ENCODE data around the gene DPM2.

The DPM2 gene

DNA sequence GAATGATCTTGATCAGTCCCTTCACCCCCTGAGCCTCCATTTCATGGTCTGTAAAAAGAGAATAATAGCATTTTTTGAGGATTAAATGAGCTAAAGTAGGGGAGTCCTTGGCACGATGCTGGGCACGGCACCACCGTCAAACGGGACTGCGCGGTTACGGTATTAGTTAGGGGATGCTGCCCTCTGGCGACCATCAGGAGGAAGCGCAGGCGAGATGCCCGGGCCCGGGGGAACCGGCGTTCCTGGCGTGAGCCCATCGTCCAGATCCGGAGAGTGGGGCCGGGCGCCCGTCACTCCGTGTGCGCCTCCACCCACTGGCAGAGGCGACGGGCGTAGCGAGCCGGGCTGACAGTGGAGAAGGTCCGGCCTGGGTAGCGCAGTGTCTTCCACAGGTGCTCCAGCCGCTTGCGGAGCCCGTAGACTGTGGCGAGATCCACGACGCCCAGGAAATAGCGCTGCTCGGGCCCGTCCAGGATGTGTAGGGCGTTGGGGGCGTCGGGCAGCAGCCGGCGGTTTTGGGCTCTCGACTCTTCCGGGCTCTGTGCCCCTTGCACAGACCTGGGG is 16.0 kb downstream of the DPM2 start:
- H3K36me3 ChIP-seq (ENCODE audit: control insufficient read depth in 1 of 2, insufficient read depth in 2 of 2, low read length in 2 of 2) = no peaks in the 10 kb centered on the region
- peaks cover 13 to 21% of the 10 kb centered on the region in 2 donors for H3K4me1 ChIP-seq (ENCODE audit: control insufficient read depth in 1 of 2, insufficient read depth in 2 of 2, low read length in 2 of 2)
- H3K27ac ChIP-seq (ENCODE audit: low read length) = no peak overlapping the region
- H3K9me3 ChIP-seq (ENCODE audit: control insufficient read depth in 1 of 2, low read length in 2 of 2) = no peaks in the 10 kb centered on the region
- peak overlapping the region in 1 of 2 donors; percentile 38 for H3K4me3 ChIP-seq (ENCODE audit: low read depth in 1 of 2, low read length in 2 of 2)
- peaks cover 3% of the 10 kb centered on the region for H3K27me3 ChIP-seq (ENCODE audit: low read depth, low read length)

DNA sequence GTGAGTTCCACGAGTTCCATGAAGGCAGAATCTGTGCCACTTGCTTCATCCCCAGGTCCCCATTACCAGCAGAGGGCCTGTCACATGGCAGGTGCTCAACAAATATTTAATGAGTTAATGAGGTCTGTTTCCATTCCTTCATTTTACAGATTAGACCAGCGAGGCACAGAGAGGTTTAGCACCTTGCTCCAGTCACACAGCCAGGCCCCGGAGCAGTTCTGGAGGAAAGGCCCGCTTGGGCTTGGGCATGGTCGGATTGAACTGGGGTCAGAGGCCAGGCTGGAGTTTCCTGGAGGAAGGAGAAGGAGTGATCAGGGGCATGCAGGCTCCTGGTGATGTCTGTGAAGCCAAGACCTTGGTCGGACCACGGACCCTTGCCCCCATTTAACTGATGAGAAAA is 16.9 kb downstream of the DPM2 start:
- H3K9me3 ChIP-seq (ENCODE audit: control insufficient read depth in 1 of 2, low read length in 2 of 2) = no peaks in the 10 kb centered on the region
- H3K27me3 ChIP-seq (ENCODE audit: low read depth, low read length) = no peaks in the 10 kb centered on the region
- H3K36me3 ChIP-seq (ENCODE audit: control insufficient read depth in 1 of 2, insufficient read depth in 2 of 2, low read length in 2 of 2) = no peaks in the 10 kb centered on the region
- peaks cover 13 to 28% of the 10 kb centered on the region in 2 donors for H3K4me1 ChIP-seq (ENCODE audit: control insufficient read depth in 1 of 2, insufficient read depth in 2 of 2, low read length in 2 of 2)
- H3K27ac ChIP-seq (ENCODE audit: low read length) = no peak overlapping the region
- H3K4me3 ChIP-seq (ENCODE audit: low read depth in 1 of 2, low read length in 2 of 2) = no peak overlapping the region

GRCh38 chr9:127919253-127919815 is 18.3 kb downstream of the DPM2 start:
- Histone ChIP-seq H3K4me1 (ENCODE audit: control insufficient read depth in 1 of 2, insufficient read depth in 2 of 2, low read length in 2 of 2) (peaks cover 21 to 33% of the 10 kb centered on the region in 2 donors), H3K27me3 (ENCODE audit: low read depth, low read length) (no peaks in the 10 kb centered on the region), H3K4me3 (ENCODE audit: low read depth in 1 of 2, low read length in 2 of 2) (no peak overlapping the region), H3K27ac (ENCODE audit: low read length) (no peak overlapping the region), H3K9me3 (ENCODE audit: control insufficient read depth in 1 of 2, low read length in 2 of 2) (no peaks in the 10 kb centered on the region), H3K36me3 (ENCODE audit: control insufficient read depth in 1 of 2, insufficient read depth in 2 of 2, low read length in 2 of 2) (no peaks in the 10 kb centered on the region)

GRCh38 chr9:127918183-127919107 is 19.2 kb downstream of the DPM2 start:
- H3K36me3 ChIP-seq (ENCODE audit: control insufficient read depth in 1 of 2, insufficient read depth in 2 of 2, low read length in 2 of 2) = no peaks in the 10 kb centered on the region
- peak overlapping the region; percentile 32 for H3K27ac ChIP-seq (ENCODE audit: low read length)

GRCh38 chr9:127917603-127918002 is 20.1 kb downstream of the DPM2 start:
- H3K4me1 ChIP-seq (ENCODE audit: control insufficient read depth in 1 of 2, insufficient read depth in 2 of 2, low read length in 2 of 2) = peaks cover 21 to 33% of the 10 kb centered on the region in 2 donors
- no peaks in the 10 kb centered on the region for H3K9me3 ChIP-seq (ENCODE audit: control insufficient read depth in 1 of 2, low read length in 2 of 2)
- H3K27me3 ChIP-seq (ENCODE audit: low read depth, low read length) = no peaks in the 10 kb centered on the region
- H3K4me3 ChIP-seq (ENCODE audit: low read depth in 1 of 2, low read length in 2 of 2) = peak overlapping the region in 1 of 2 donors; percentile 40
- peak overlapping the region; percentile 39 for H3K27ac ChIP-seq (ENCODE audit: low read length)
- H3K36me3 ChIP-seq (ENCODE audit: control insufficient read depth in 1 of 2, insufficient read depth in 2 of 2, low read length in 2 of 2) = peaks cover 0 to 5% of the 10 kb centered on the region in 2 donors

More at GRCh38 chr9:127918183-127919107, 19.2 kb downstream of the DPM2 start:
- peaks cover 21 to 33% of the 10 kb centered on the region in 2 donors for H3K4me1 ChIP-seq (ENCODE audit: control insufficient read depth in 1 of 2, insufficient read depth in 2 of 2, low read length in 2 of 2)
- H3K9me3 ChIP-seq (ENCODE audit: control insufficient read depth in 1 of 2, low read length in 2 of 2) = no peaks in the 10 kb centered on the region
- H3K4me3 ChIP-seq (ENCODE audit: low read depth in 1 of 2, low read length in 2 of 2) = no peak overlapping the region
- no peaks in the 10 kb centered on the region for H3K27me3 ChIP-seq (ENCODE audit: low read depth, low read length)

- H3K4me1 ChIP-seq (ENCODE audit: control insufficient read depth in 1 of 2, insufficient read depth in 2 of 2, low read length in 2 of 2) = peaks cover 19 to 32% of the 10 kb centered on the region in 2 donors
- no peaks in the 10 kb centered on the region for H3K27me3 ChIP-seq (ENCODE audit: low read depth, low read length)
These were observed 20.7 kb downstream of the DPM2 start, which contains the start of gene ST6GALNAC4 for GRCh38 chr9:127916720-127917581. Gene ST6GALNAC4 (minus strand): TSS chr9:127917041. CDS start chr9:127916419, 622 bp downstream.

DNA sequence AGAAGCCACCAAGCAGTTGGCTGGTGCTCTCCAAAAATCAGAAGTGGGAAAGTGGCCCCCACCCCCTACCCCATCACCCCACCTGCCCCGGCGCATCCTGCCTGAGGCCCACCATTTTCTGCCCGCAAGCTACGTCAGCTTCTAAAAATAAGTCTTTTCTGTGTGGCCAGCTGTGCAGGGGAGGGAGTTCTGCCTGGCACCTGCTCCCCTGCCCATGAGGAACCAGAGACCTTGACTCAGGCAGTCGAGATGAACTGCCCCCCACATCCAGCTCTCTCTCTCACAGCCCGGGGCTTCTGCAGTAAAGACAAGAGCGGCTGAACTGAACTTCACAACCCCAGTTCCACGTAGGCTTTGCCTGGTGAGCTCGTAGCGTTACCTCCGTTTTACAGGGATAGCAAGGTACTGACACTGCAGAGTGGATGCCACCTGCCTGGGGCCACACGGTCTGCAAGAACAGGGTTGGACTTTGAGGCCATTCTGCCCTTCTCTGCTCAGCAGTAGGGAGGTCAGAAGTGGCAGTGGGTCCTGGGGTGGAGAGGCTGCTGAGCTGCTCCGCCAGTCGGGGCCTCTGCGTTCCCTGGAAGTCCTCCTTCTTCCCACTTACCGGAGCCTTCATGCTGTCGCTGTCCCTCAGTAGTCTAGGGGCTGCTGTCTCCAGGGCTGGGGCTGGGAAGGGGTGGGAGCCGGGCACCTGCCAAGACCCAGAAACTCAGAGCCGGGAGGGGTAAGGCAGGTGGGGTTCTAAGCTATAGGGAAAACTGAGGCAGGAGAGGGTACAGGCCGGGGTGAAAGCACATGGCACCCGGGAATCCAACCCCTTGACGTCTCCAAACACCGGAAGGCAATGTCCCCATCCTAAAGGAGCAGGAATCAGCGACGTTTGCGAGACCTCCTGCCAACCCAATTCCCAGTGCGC is 21.6 kb downstream of the DPM2 start:
- Histone ChIP-seq H3K4me1 (ENCODE audit: control insufficient read depth in 1 of 2, insufficient read depth in 2 of 2, low read length in 2 of 2) (peaks cover 19 to 23% of the 10 kb centered on the region in 2 donors), H3K4me3 (ENCODE audit: low read depth in 1 of 2, low read length in 2 of 2) (peak overlapping the region; percentile 68 to 81), H3K36me3 (ENCODE audit: control insufficient read depth in 1 of 2, insufficient read depth in 2 of 2, low read length in 2 of 2) (peaks cover 7 to 13% of the 10 kb centered on the region in 2 donors), H3K27me3 (ENCODE audit: low read depth, low read length) (no peaks in the 10 kb centered on the region), H3K9me3 (ENCODE audit: control insufficient read depth in 1 of 2, low read length in 2 of 2) (no peaks in the 10 kb centered on the region), H3K27ac (ENCODE audit: low read length) (peak overlapping the region; percentile 69)

More at GRCh38 chr9:127916720-127917581, 20.7 kb downstream of the DPM2 start, which contains the start of gene ST6GALNAC4:
- Histone ChIP-seq H3K9me3 (ENCODE audit: control insufficient read depth in 1 of 2, low read length in 2 of 2) (no peaks in the 10 kb centered on the region), H3K36me3 (ENCODE audit: control insufficient read depth in 1 of 2, insufficient read depth in 2 of 2, low read length in 2 of 2) (peaks cover 2 to 11% of the 10 kb centered on the region in 2 donors), H3K27ac (ENCODE audit: low read length) (peak within 1 kb of the TSS; percentile 69), H3K4me3 (ENCODE audit: low read depth in 1 of 2, low read length in 2 of 2) (peak within 1 kb of the TSS; percentile 68 to 81)

DNA sequence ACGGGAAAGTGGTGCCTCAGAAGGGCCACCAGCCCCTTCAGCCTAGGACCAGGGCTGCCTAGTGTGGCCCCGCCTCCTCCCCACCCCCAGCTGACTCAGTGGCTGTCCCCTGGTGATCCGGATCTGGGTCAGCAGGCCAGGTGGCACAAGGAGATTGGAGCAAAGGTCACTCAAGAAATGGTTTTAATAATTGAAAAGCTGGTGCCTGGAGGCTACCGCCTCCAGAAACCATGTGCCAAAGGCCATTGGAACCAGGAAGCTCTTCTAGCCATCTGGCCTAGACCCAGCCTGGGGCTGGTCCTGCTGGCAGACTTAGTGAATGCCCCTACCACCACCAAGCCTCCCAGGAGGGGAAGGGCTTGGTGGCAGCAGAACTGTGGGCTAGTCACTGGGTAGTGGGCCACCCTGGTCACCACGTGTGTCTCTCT is 22.3 kb downstream of the DPM2 start:
- Histone ChIP-seq H3K4me1 (ENCODE audit: control insufficient read depth in 1 of 2, insufficient read depth in 2 of 2, low read length in 2 of 2) (peaks cover 19 to 23% of the 10 kb centered on the region in 2 donors), H3K9me3 (ENCODE audit: control insufficient read depth in 1 of 2, low read length in 2 of 2) (no peaks in the 10 kb centered on the region), H3K27me3 (ENCODE audit: low read depth, low read length) (no peaks in the 10 kb centered on the region), H3K27ac (ENCODE audit: low read length) (peak overlapping the region; percentile 4), H3K4me3 (ENCODE audit: low read depth in 1 of 2, low read length in 2 of 2) (peak overlapping the region in 1 of 2 donors; percentile 81), H3K36me3 (ENCODE audit: control insufficient read depth in 1 of 2, insufficient read depth in 2 of 2, low read length in 2 of 2) (peaks cover 12 to 16% of the 10 kb centered on the region in 2 donors)

GRCh38 chr9:127913682-127914081 is 24.0 kb downstream of the DPM2 start:
- H3K36me3 ChIP-seq (ENCODE audit: control insufficient read depth in 1 of 2, insufficient read depth in 2 of 2, low read length in 2 of 2) = peaks cover 12 to 19% of the 10 kb centered on the region in 2 donors
- H3K4me3 ChIP-seq (ENCODE audit: low read depth in 1 of 2, low read length in 2 of 2) = no peak overlapping the region
- no peak overlapping the region for H3K27ac ChIP-seq (ENCODE audit: low read length)
- no peaks in the 10 kb centered on the region for H3K27me3 ChIP-seq (ENCODE audit: low read depth, low read length)
- H3K4me1 ChIP-seq (ENCODE audit: control insufficient read depth in 1 of 2, insufficient read depth in 2 of 2, low read length in 2 of 2) = peaks cover 12 to 23% of the 10 kb centered on the region in 2 donors
- no peaks in the 10 kb centered on the region for H3K9me3 ChIP-seq (ENCODE audit: control insufficient read depth in 1 of 2, low read length in 2 of 2)

- H3K27ac ChIP-seq (ENCODE audit: low read length) = no peak overlapping the region
- peaks cover 12 to 27% of the 10 kb centered on the region in 2 donors for H3K36me3 ChIP-seq (ENCODE audit: control insufficient read depth in 1 of 2, insufficient read depth in 2 of 2, low read length in 2 of 2)
- H3K4me3 ChIP-seq (ENCODE audit: low read depth in 1 of 2, low read length in 2 of 2) = no peak overlapping the region
- H3K27me3 ChIP-seq (ENCODE audit: low read depth, low read length) = no peaks in the 10 kb centered on the region
- peaks cover 8 to 20% of the 10 kb centered on the region in 2 donors for H3K4me1 ChIP-seq (ENCODE audit: control insufficient read depth in 1 of 2, insufficient read depth in 2 of 2, low read length in 2 of 2)
- H3K9me3 ChIP-seq (ENCODE audit: control insufficient read depth in 1 of 2, low read length in 2 of 2) = no peaks in the 10 kb centered on the region
These were observed 24.8 kb downstream of the DPM2 start for GRCh38 chr9:127912882-127913281.
